Activated naive CD8-positive, alpha-beta T cell treated with anti-CD3 and anti-CD28 coated beads, Interleukin-2, amount 10 ng/mL, durations not matched to agents 7 days and 5 days (primary cell): ENCODE data around the gene CPA4. TPM values are rescaled to one million over a fixed set of nuclear protein-coding genes. Genes with fewer than 3 reads are reported as not detected.

ENCODE experiments used
- ATAC-seq: fragments of 150-1000 bp; cut with Tn5 transposase; one replicate; pipeline ENCODE4 v1.10.0; 2021; ENCODE audit warnings: low read depth, moderate library complexity
- POLR2A ChIA-PET: fragments of 350-600 bp; sonication (Branson Sonifier 250); formaldehyde crosslinking; loops from one replicate; lab custom pipeline; 2021; ENCODE audit warnings: antibody characterized with exemption; lab: Charles Lee
- DNase-seq: peaks from one replicate; pipeline ENCODE4 v3.0.0; 2021
- H3K27ac Mint-ChIP-seq: one replicate; pipeline ENCODE4 v1.8.0; 2022; ENCODE audit warnings: mild to moderate bottlenecking, mixed read lengths
- H3K27me3 Mint-ChIP-seq: one replicate; pipeline ENCODE4 v1.8.0; 2022; ENCODE audit warnings: mild to moderate bottlenecking, moderate library complexity, mixed read lengths
- H3K36me3 Mint-ChIP-seq: one replicate; pipeline ENCODE4 v1.8.0; 2021; ENCODE audit warnings: mild to moderate bottlenecking, mixed read lengths
- H3K4me1 Mint-ChIP-seq: one replicate; pipeline ENCODE4 v1.8.0; 2021; ENCODE audit warnings: mixed read lengths
- H3K4me3 Mint-ChIP-seq: one replicate; pipeline ENCODE4 v1.8.0; 2022; ENCODE audit warnings: mild to moderate bottlenecking, moderate library complexity, mixed read lengths
- H3K9me3 Mint-ChIP-seq: one replicate; pipeline ENCODE4 v1.8.0; 2021; ENCODE audit warnings: mixed read lengths
- total RNA-seq, 2 experiments: library from RNA; stranded (reverse); gene quantifications; one replicate each; pipeline ENCODE4 v1.2.3, GENCODE V29; 2021

Gene CPA4
- total RNA-seq, 2 experiments from 2014 or later = not detected

- Mint-ChIP-seq H3K9me3 (no peaks in the 10 kb centered on the region), H3K4me1 (no peaks in the 10 kb centered on the region), H3K4me3 (no peak overlapping the region), H3K27ac (no peak overlapping the region), H3K27me3 (no peaks in the 10 kb centered on the region), H3K36me3 (peaks cover 2% of the 10 kb centered on the region)
- POLR2A ChIA-PET = no interaction called here
- DNase-seq = no peak
- no peak for ATAC-seq
Measured at GRCh38 chr7:130324306-130324943, 31.5 kb downstream of the CPA4 start.

- DNase-seq = no peak
- no peaks in the 10 kb centered on the region for H3K27me3 Mint-ChIP-seq
- peaks cover 3% of the 10 kb centered on the region for H3K4me1 Mint-ChIP-seq
- H3K36me3 Mint-ChIP-seq = peaks cover 2% of the 10 kb centered on the region
- POLR2A ChIA-PET = no interaction called here
- H3K9me3 Mint-ChIP-seq = no peaks in the 10 kb centered on the region
- no peak overlapping the region for H3K27ac Mint-ChIP-seq
- H3K4me3 Mint-ChIP-seq = no peak overlapping the region
- ATAC-seq = no peak
Measured at GRCh38 chr7:130329681-130330080, 36.7 kb downstream of the CPA4 start.

- ATAC-seq = no peak
- H3K4me1 Mint-ChIP-seq = peaks cover 3% of the 10 kb centered on the region
- H3K27ac Mint-ChIP-seq = no peak overlapping the region
- no peak overlapping the region for H3K4me3 Mint-ChIP-seq
- no peaks in the 10 kb centered on the region for H3K36me3 Mint-ChIP-seq
- no peak for DNase-seq
- H3K9me3 Mint-ChIP-seq = no peaks in the 10 kb centered on the region
- no peaks in the 10 kb centered on the region for H3K27me3 Mint-ChIP-seq
- POLR2A ChIA-PET = no interaction called here
Measured at GRCh38 chr7:130332259-130333053, 39.5 kb downstream of the CPA4 start.

- Mint-ChIP-seq H3K27ac (no peak overlapping the region), H3K36me3 (no peaks in the 10 kb centered on the region), H3K4me3 (no peak overlapping the region), H3K9me3 (no peaks in the 10 kb centered on the region), H3K4me1 (peaks cover 3% of the 10 kb centered on the region), H3K27me3 (no peaks in the 10 kb centered on the region)
- POLR2A ChIA-PET = no interaction called here
- DNase-seq (no peak), ATAC-seq (no peak)
Measured at GRCh38 chr7:130333832-130334231, 40.9 kb downstream of the CPA4 start.

- POLR2A ChIA-PET = no interaction called here
Measured at GRCh38 chr7:130334274-130334673, 41.3 kb downstream of the CPA4 start.

GRCh38 chr7:130337410-130337971, 44.5 kb downstream of the CPA4 start:
- H3K27me3 Mint-ChIP-seq = no peaks in the 10 kb centered on the region
- peaks cover 3% of the 10 kb centered on the region for H3K4me1 Mint-ChIP-seq
- no peak overlapping the region for H3K27ac Mint-ChIP-seq
- POLR2A ChIA-PET = no interaction called here
- H3K4me3 Mint-ChIP-seq = no peak overlapping the region
- H3K9me3 Mint-ChIP-seq = no peaks in the 10 kb centered on the region
- ATAC-seq (no peak), DNase-seq (no peak)
- no peaks in the 10 kb centered on the region for H3K36me3 Mint-ChIP-seq

More at GRCh38 chr7:130334274-130334673, 41.3 kb downstream of the CPA4 start:
- H3K27ac Mint-ChIP-seq = no peak overlapping the region
- no peaks in the 10 kb centered on the region for H3K27me3 Mint-ChIP-seq
- ATAC-seq (no peak), DNase-seq (no peak)
- no peak overlapping the region for H3K4me3 Mint-ChIP-seq
- H3K9me3 Mint-ChIP-seq = no peaks in the 10 kb centered on the region
- no peaks in the 10 kb centered on the region for H3K36me3 Mint-ChIP-seq
- H3K4me1 Mint-ChIP-seq = peaks cover 3% of the 10 kb centered on the region

GRCh38 chr7:130338233-130338632, 45.3 kb downstream of the CPA4 start:
- Mint-ChIP-seq H3K27ac (no peak overlapping the region), H3K4me3 (no peak overlapping the region), H3K9me3 (no peaks in the 10 kb centered on the region), H3K36me3 (no peaks in the 10 kb centered on the region), H3K4me1 (peaks cover 3% of the 10 kb centered on the region), H3K27me3 (no peaks in the 10 kb centered on the region)
- DNase-seq = no peak
- ATAC-seq = no peak
- POLR2A ChIA-PET = no interaction called here

- no peaks in the 10 kb centered on the region for H3K27me3 Mint-ChIP-seq
Measured at GRCh38 chr7:130341882-130342281, 48.9 kb downstream of the CPA4 start.

GRCh38 chr7:130342701-130343380, 49.9 kb downstream of the CPA4 start:
- ATAC-seq (no peak), DNase-seq (no peak)
- POLR2A ChIA-PET = no interaction called here
- no peaks in the 10 kb centered on the region for H3K4me1 Mint-ChIP-seq
- no peaks in the 10 kb centered on the region for H3K27me3 Mint-ChIP-seq
- H3K9me3 Mint-ChIP-seq = peaks cover 2% of the 10 kb centered on the region
- no peaks in the 10 kb centered on the region for H3K36me3 Mint-ChIP-seq
- no peak overlapping the region for H3K27ac Mint-ChIP-seq
- no peak overlapping the region for H3K4me3 Mint-ChIP-seq

More at GRCh38 chr7:130341882-130342281, 48.9 kb downstream of the CPA4 start:
- POLR2A ChIA-PET = no interaction called here
- ATAC-seq = no peak
- peaks cover 2% of the 10 kb centered on the region for H3K9me3 Mint-ChIP-seq
- H3K27ac Mint-ChIP-seq = no peak overlapping the region
- no peak overlapping the region for H3K4me3 Mint-ChIP-seq
- DNase-seq = no peak
- H3K36me3 Mint-ChIP-seq = no peaks in the 10 kb centered on the region
- H3K4me1 Mint-ChIP-seq = no peaks in the 10 kb centered on the region

GRCh38 chr7:130344271-130344866, 51.4 kb downstream of the CPA4 start, which contains the start of gene CPA5:
Gene CPA5, plus strand, starts transcription at chr7:130344816. Its CDS starts 1,670 bp downstream, at chr7:130346486.
- H3K4me1 Mint-ChIP-seq = no peaks in the 10 kb centered on the region
- ATAC-seq (no peak), DNase-seq (no peak)
- POLR2A ChIA-PET = no interaction called here
- H3K27me3 Mint-ChIP-seq = no peaks in the 10 kb centered on the region
- peaks cover 2% of the 10 kb centered on the region for H3K9me3 Mint-ChIP-seq
- no peak within 1 kb of the TSS for H3K4me3 Mint-ChIP-seq
- H3K27ac Mint-ChIP-seq = no peak within 1 kb of the TSS
- H3K36me3 Mint-ChIP-seq = no peaks in the 10 kb centered on the region

- H3K27me3 Mint-ChIP-seq = no peaks in the 10 kb centered on the region
- H3K9me3 Mint-ChIP-seq = peaks cover 2% of the 10 kb centered on the region
- no peaks in the 10 kb centered on the region for H3K36me3 Mint-ChIP-seq
- DNase-seq = no peak
- no peak overlapping the region for H3K4me3 Mint-ChIP-seq
- ATAC-seq = no peak
- H3K4me1 Mint-ChIP-seq = peaks cover 2% of the 10 kb centered on the region
- no peak overlapping the region for H3K27ac Mint-ChIP-seq
- POLR2A ChIA-PET = no interaction called here
Measured at GRCh38 chr7:130345136-130345535, 52.2 kb downstream of the CPA4 start.

GRCh38 chr7:130345725-130346124, 52.8 kb downstream of the CPA4 start:
- Mint-ChIP-seq H3K4me1 (peaks cover 2% of the 10 kb centered on the region), H3K27ac (no peak overlapping the region), H3K36me3 (no peaks in the 10 kb centered on the region), H3K4me3 (no peak overlapping the region), H3K9me3 (peaks cover 2% of the 10 kb centered on the region), H3K27me3 (no peaks in the 10 kb centered on the region)
- POLR2A ChIA-PET = no interaction called here
- ATAC-seq (no peak), DNase-seq (no peak)
